ENCODE measurements around the gene DPEP3.

- TF ChIP-seq HDGF (IDR thresholded peaks at IDR 0.05), result no peak
- no peak for TF ChIP-seq CTCF (IDR thresholded peaks at IDR 0.05 in 2 of 3, conservative IDR thresholded peaks at IDR 0.05 in 1 of 3; ENCODE audit: control insufficient read depth in 2 of 3, extremely low read depth in 1 of 3, insufficient read depth in 1 of 3, low read depth in 3 of 3, low read length in 3 of 3)
- no peak for TF ChIP-seq CREB1 (IDR thresholded peaks at IDR 0.05; ENCODE audit: low read depth)
- no peak for TF ChIP-seq SRF (IDR thresholded peaks at IDR 0.05; ENCODE audit: low read depth in 2 of 2, low read length in 2 of 2)
- TF ChIP-seq JUND (IDR thresholded peaks at IDR 0.05; ENCODE audit: low read depth, low read length), result no peak
- TF ChIP-seq TCF12 (IDR thresholded peaks at IDR 0.05; ENCODE audit: low read depth, low read length), result no peak
- TF ChIP-seq ZBTB4 (CRISPR knock-in tag; IDR thresholded peaks at IDR 0.05), result no peak
- TF ChIP-seq BRCA1 (IDR thresholded peaks at IDR 0.05; ENCODE audit: low read depth, low read length), result no peak
- TF ChIP-seq CEBPB (IDR thresholded peaks at IDR 0.05; ENCODE audit: borderline replicate concordance in 1 of 2, low read depth in 2 of 2, low read length in 2 of 2), result no peak
- no peak for TF ChIP-seq ATF3 (IDR thresholded peaks at IDR 0.05; ENCODE audit: borderline replicate concordance, extremely low read depth, low read depth, low read length)
Observed at GRCh38 chr16:68022278-68022727, 42.0 kb upstream of the DPEP3 start.

Data from GM12878 (cell line).